Measurements from ENCODE around the gene FNTB. TPM values are rescaled to one million over a fixed set of nuclear protein-coding genes. Genes with fewer than 3 reads are reported as not detected.

The FNTB gene
- total and polyA plus RNA-seq, 2 donors (not counting 3 experiments of a cell fraction or from before 2014, with no cell fraction given), result 21.0 to 21.6 TPM

- dilution Hi-C loops (cut with MboI; ENCODE audit: extremely low pct_ligation_motif_present, low sequenced_read_pairs) (no loop called here), intact Hi-C loops (cut with micrococcal nuclease) (no loop called here)
- no peak overlapping the region for H3K4me3 ChIP-seq (replicated peaks in 1 of 3; ENCODE audit: insufficient read depth in 1 of 3, low read depth in 1 of 3, low read length in 3 of 3)
- FAIRE-seq, result no peak
- no TSS peak for BruUV-seq (replicated peaks)
- H3K9me3 ChIP-seq (replicated peaks; ENCODE audit: control insufficient read depth, insufficient read depth, low read length), result no peaks in the 10 kb centered on the region
- H3K36me3 ChIP-seq (ENCODE audit: control insufficient read depth in 2 of 2, extremely low read depth in 1 of 2, insufficient read depth in 2 of 2, low read length in 2 of 2), result peaks cover 0 to 22% of the 10 kb centered on the region in 2 experiments
- H3K9me1 ChIP-seq (replicated peaks; ENCODE audit: control insufficient read depth, extremely low read depth, insufficient read depth, low read length), result no peaks in the 10 kb centered on the region
- DNase-seq (ENCODE audit: low read depth, low spot score), result no peak
- CTCF ChIA-PET, result interaction anchor here (1.2 to 1.6 kb wide), 3 partner anchors 12 to 66 kb away, joined by 3 to 6 read pairs (median 5); no protein-coding TSS in a partner anchor
- no peak overlapping the region for H3K9ac ChIP-seq (replicated peaks; ENCODE audit: extremely low read depth, insufficient read depth, low read length)
- POLR2A ChIA-PET, result interaction anchor here (1.1 kb wide), 1 partner anchor 34 kb away, joined by 3 read pairs; no protein-coding TSS in a partner anchor
- no peaks in the 10 kb centered on the region for H3K4me1 ChIP-seq (ENCODE audit: control insufficient read depth, extremely low read depth, insufficient read depth, low read length)
- TF ChIP-seq POLR2AphosphoS5 (IDR thresholded peaks at IDR 0.05; ENCODE audit: insufficient read depth, low read depth, low read length) (no peak), EZH2 (IDR thresholded peaks at IDR 0.05; ENCODE audit: borderline replicate concordance, low read depth, low read length, severe bottlenecking) (no peak)
- no peaks in the 10 kb centered on the region for H4K20me1 ChIP-seq (replicated peaks; ENCODE audit: control insufficient read depth, extremely low read depth, insufficient read depth, low read length)
- no peak overlapping the region for H2AFZ ChIP-seq (ENCODE audit: low read depth, low read length)
- H3K79me2 ChIP-seq (ENCODE audit: control insufficient read depth, insufficient read depth, low read length), result no peaks in the 10 kb centered on the region
- H3K4me2 ChIP-seq (ENCODE audit: insufficient read depth, low read length), result no peak overlapping the region
- no peaks in the 10 kb centered on the region for H3K27me3 ChIP-seq (ENCODE audit: control insufficient read depth in 2 of 2, insufficient read depth in 2 of 2, low read length in 2 of 2)
- no peak overlapping the region for H3K27ac ChIP-seq (ENCODE audit: insufficient read depth, low read depth, low read length)
Measured at GRCh38 chr14:64953310-64953654, 33.4 kb upstream of the FNTB start.

- CTCF ChIA-PET, result interaction anchor here (1.2 to 1.4 kb wide), 2 partner anchors 12 to 43 kb away, joined by 3 to 6 read pairs; no protein-coding TSS in a partner anchor
- Histone ChIP-seq H3K27me3 (ENCODE audit: control insufficient read depth in 2 of 2, insufficient read depth in 2 of 2, low read length in 2 of 2) (no peaks in the 10 kb centered on the region), H3K9ac (replicated peaks; ENCODE audit: extremely low read depth, insufficient read depth, low read length) (no peak overlapping the region), H3K27ac (ENCODE audit: insufficient read depth, low read depth, low read length) (no peak overlapping the region), H3K4me2 (ENCODE audit: insufficient read depth, low read length) (no peak overlapping the region), H3K9me3 (replicated peaks; ENCODE audit: control insufficient read depth, insufficient read depth, low read length) (no peaks in the 10 kb centered on the region), H3K79me2 (ENCODE audit: control insufficient read depth, insufficient read depth, low read length) (no peaks in the 10 kb centered on the region), H3K9me1 (replicated peaks; ENCODE audit: control insufficient read depth, extremely low read depth, insufficient read depth, low read length) (no peaks in the 10 kb centered on the region), H3K36me3 (ENCODE audit: control insufficient read depth in 2 of 2, extremely low read depth in 1 of 2, insufficient read depth in 2 of 2, low read length in 2 of 2) (peaks cover 0 to 21% of the 10 kb centered on the region in 2 experiments), H3K4me3 (replicated peaks in 1 of 3; ENCODE audit: insufficient read depth in 1 of 3, low read depth in 1 of 3, low read length in 3 of 3) (no peak overlapping the region), H2AFZ (ENCODE audit: low read depth, low read length) (no peak overlapping the region), H4K20me1 (replicated peaks; ENCODE audit: control insufficient read depth, extremely low read depth, insufficient read depth, low read length) (no peaks in the 10 kb centered on the region), H3K4me1 (ENCODE audit: control insufficient read depth, extremely low read depth, insufficient read depth, low read length) (no peaks in the 10 kb centered on the region)
- BruUV-seq (replicated peaks), result no TSS peak
- TF ChIP-seq POLR2AphosphoS5 (IDR thresholded peaks at IDR 0.05; ENCODE audit: insufficient read depth, low read depth, low read length) (no peak), JUN (IDR thresholded peaks at IDR 0.05; ENCODE audit: borderline replicate concordance, insufficient read depth, insufficient read length, low read depth) (no peak), EZH2 (IDR thresholded peaks at IDR 0.05; ENCODE audit: borderline replicate concordance, low read depth, low read length, severe bottlenecking) (no peak), POLR2A (IDR thresholded peaks at IDR 0.05; ENCODE audit: low read depth, low read length) (no peak)
- FAIRE-seq (no peak), DNase-seq (ENCODE audit: low read depth, low spot score) (no peak)
- dilution Hi-C loops (cut with MboI; ENCODE audit: extremely low pct_ligation_motif_present, low sequenced_read_pairs), result no loop called here
- POLR2A ChIA-PET, result interaction anchor here (1.1 kb wide), 1 partner anchor 33 kb away, joined by 3 read pairs; no protein-coding TSS in a partner anchor
- intact Hi-C loops (cut with micrococcal nuclease), result no loop called here
Measured at GRCh38 chr14:64953661-64954060, 33.0 kb upstream of the FNTB start.

Data from endothelial cell of umbilical vein (primary cell).